Loucy (cell line): Measurements from ENCODE around the gene KDM2B.

Experiments used
- H2AFZ ChIP-seq: fragments of 200-600 bp; sonication (generic); 2 replicates; pipeline ENCODE4 v1.6.0; 2016; ENCODE audit warnings: antibody characterized with exemption, mild to moderate bottlenecking, low read length, moderate library complexity
- H3F3A ChIP-seq: fragments of 200-600 bp; 2 replicates; pipeline ENCODE4 v1.6.0; 2016; ENCODE audit warnings: antibody characterized with exemption, low read depth, mild to moderate bottlenecking
- H3K27me3 ChIP-seq: fragments of 200-600 bp; sonication (generic); 2 replicates; pipeline ENCODE4 v1.6.1; 2014; ENCODE audit warnings: low read length, mild to moderate bottlenecking; ENCODE audit not compliant: insufficient read depth, poor library complexity, severe bottlenecking
- H3K36me3 ChIP-seq: fragments of 200-600 bp; sonication (generic); 2 replicates; pipeline ENCODE4 v1.6.1; 2016; ENCODE audit warnings: low read length; ENCODE audit not compliant: insufficient read depth
- H3K4me1 ChIP-seq: fragments of 200-600 bp; sonication (generic); 2 replicates; pipeline ENCODE4 v1.5.1; 2014; ENCODE audit warnings: low read length, mild to moderate bottlenecking; ENCODE audit not compliant: insufficient read depth, poor library complexity, severe bottlenecking
- H3K4me2 ChIP-seq: fragments of 200-600 bp; sonication (generic); 2 replicates; pipeline ENCODE4 v1.6.0; 2014; ENCODE audit warnings: antibody characterized with exemption, low read length, low read depth, mild to moderate bottlenecking; ENCODE audit not compliant: poor library complexity, severe bottlenecking
- H3K4me3 ChIP-seq: fragments of 200-600 bp; sonication (generic); 2 replicates; pipeline ENCODE4 v1.5.1; 2014; ENCODE audit warnings: low read length, mild to moderate bottlenecking, mixed read lengths; ENCODE audit not compliant: poor library complexity, severe bottlenecking
- H3K79me2 ChIP-seq: fragments of 200-600 bp; sonication (generic); 2 replicates; pipeline ENCODE4 v1.6.1; 2014; ENCODE audit warnings: low read length; ENCODE audit not compliant: insufficient read depth
- H3K9ac ChIP-seq: fragments of 200-600 bp; sonication (generic); 2 replicates; pipeline ENCODE4 v1.6.0; 2014; ENCODE audit warnings: mild to moderate bottlenecking, low read depth, low read length, moderate library complexity; ENCODE audit not compliant: poor library complexity, severe bottlenecking
- H3K9me2 ChIP-seq: fragments of 200-600 bp; sonication (generic); replicated peaks from 2 replicates; pipeline ENCODE4 v1.6.1; 2016; ENCODE audit warnings: low read depth, low read length, mixed read lengths
- H3K9me3 ChIP-seq: fragments of 200-600 bp; sonication (generic); 2 replicates; pipeline ENCODE4 v1.6.1; 2014; ENCODE audit warnings: mild to moderate bottlenecking, antibody characterized with exemption, low read length, low read depth; ENCODE audit not compliant: insufficient read depth
- H4K20me1 ChIP-seq: fragments of 200-600 bp; sonication (generic); 2 replicates; pipeline ENCODE4 v1.6.0; 2014; ENCODE audit warnings: antibody characterized with exemption, low read length, mild to moderate bottlenecking; ENCODE audit not compliant: insufficient read depth, poor library complexity, severe bottlenecking
- CTCF ChIP-seq: fragments of 200-600 bp; sonication (generic); conservative IDR thresholded peaks from 2 replicates; pipeline ENCODE4 v1.5.1; 2014; ENCODE audit warnings: mild to moderate bottlenecking, antibody characterized with exemption, low read length
- EZH2phosphoT487 ChIP-seq: fragments of 200-600 bp; IDR thresholded peaks from 2 replicates; pipeline ENCODE4 v1.6.1; 2018; ENCODE audit warnings: antibody characterized with exemption, mild to moderate bottlenecking, moderate library complexity, borderline replicate concordance

Gene KDM2B

GRCh38 chr12:121438905-121439304, 141.9 kb downstream of the KDM2B start:
- Histone ChIP-seq H3K9ac (no peak overlapping the region), H3K79me2 (no peaks in the 10 kb centered on the region), H3F3A (no peaks in the 10 kb centered on the region), H3K9me3 (no peaks in the 10 kb centered on the region), H3K4me3 (no peak overlapping the region), H2AFZ (no peak overlapping the region), H3K4me2 (no peak overlapping the region), H3K36me3 (peaks cover 94% of the 10 kb centered on the region; the same call in 1 of the 2 replicates), H3K27me3 (no peaks in the 10 kb centered on the region), H3K4me1 (no peaks in the 10 kb centered on the region), H3K9me2 (no peaks in the 10 kb centered on the region), H4K20me1 (no peaks in the 10 kb centered on the region)
- no peak for TF ChIP-seq EZH2phosphoT487
- TF ChIP-seq CTCF = no peak

GRCh38 chr12:121436706-121437105, 144.1 kb downstream of the KDM2B start:
- Histone ChIP-seq H3K4me3 (no peak overlapping the region), H4K20me1 (no peaks in the 10 kb centered on the region), H3K4me1 (no peaks in the 10 kb centered on the region), H3K36me3 (peaks cover 92% of the 10 kb centered on the region; the same call in 1 of the 2 replicates), H3K9ac (no peak overlapping the region), H3K27me3 (no peaks in the 10 kb centered on the region), H3F3A (no peaks in the 10 kb centered on the region), H2AFZ (no peak overlapping the region), H3K9me3 (no peaks in the 10 kb centered on the region), H3K79me2 (no peaks in the 10 kb centered on the region), H3K9me2 (no peaks in the 10 kb centered on the region), H3K4me2 (no peak overlapping the region)
- no peak for TF ChIP-seq EZH2phosphoT487
- no peak for TF ChIP-seq CTCF

GRCh38 chr12:121432740-121433480, 147.9 kb downstream of the KDM2B start:
- Histone ChIP-seq H3K9me3 (no peaks in the 10 kb centered on the region), H3K9me2 (no peaks in the 10 kb centered on the region), H3K79me2 (no peaks in the 10 kb centered on the region), H4K20me1 (no peaks in the 10 kb centered on the region), H3K27me3 (no peaks in the 10 kb centered on the region), H3K4me2 (no peak overlapping the region), H3K4me3 (no peak overlapping the region), H3K9ac (no peak overlapping the region), H2AFZ (no peak overlapping the region), H3F3A (no peaks in the 10 kb centered on the region), H3K36me3 (peaks cover 93% of the 10 kb centered on the region; the same call in 1 of the 2 replicates), H3K4me1 (no peaks in the 10 kb centered on the region)
- no peak for TF ChIP-seq CTCF
- TF ChIP-seq EZH2phosphoT487 = no peak
